GM18868 (cell line): ENCODE results near the gene S100G.

ENCODE experiments used
- ATAC-seq: cut with Tn5 transposase; IDR thresholded peaks from one replicate; pipeline ENCODE4 v1.9.1; 2021; ENCODE audit warnings: mild to moderate bottlenecking, moderate library complexity; ENCODE audit not compliant: unreplicated experiment

S100G gene

GRCh38 chrX:16646366-16647138 lies 3.4 kb upstream of the S100G start:
- no peak for ATAC-seq

- no peak for ATAC-seq
These were observed 1.6 kb downstream of the S100G start for GRCh38 chrX:16651391-16652024.

- no peak for ATAC-seq
These were observed 3.5 kb downstream of the S100G start for GRCh38 chrX:16653424-16653823.

- no peak for ATAC-seq
These were observed 4.1 kb downstream of the S100G start for GRCh38 chrX:16654093-16654492.

GRCh38 chrX:16658284-16658683 lies 8.3 kb downstream of the S100G start:
- no peak for ATAC-seq

GRCh38 chrX:16659321-16659720 lies 9.4 kb downstream of the S100G start:
- no peak for ATAC-seq

GRCh38 chrX:16661495-16661894 lies 11.5 kb downstream of the S100G start:
- no peak for ATAC-seq

- no peak for ATAC-seq
These were observed 12.4 kb downstream of the S100G start for GRCh38 chrX:16662402-16662801.

GRCh38 chrX:16664074-16664473 lies 14.1 kb downstream of the S100G start:
- no peak for ATAC-seq

- no peak for ATAC-seq
These were observed 14.7 kb downstream of the S100G start for GRCh38 chrX:16664626-16665025.

- no peak for ATAC-seq
These were observed 15.1 kb downstream of the S100G start for GRCh38 chrX:16665089-16665488.

- ATAC-seq, result no peak
These were observed 16.6 kb downstream of the S100G start for GRCh38 chrX:16666541-16666940.

GRCh38 chrX:16671005-16671404 lies 21.0 kb downstream of the S100G start:
- no peak for ATAC-seq

- ATAC-seq, result no peak
These were observed 28.7 kb downstream of the S100G start for GRCh38 chrX:16678689-16679088.

- no peak for ATAC-seq
These were observed 33.2 kb downstream of the S100G start for GRCh38 chrX:16683007-16683664.

- no peak for ATAC-seq
These were observed 37.6 kb downstream of the S100G start for GRCh38 chrX:16687514-16687913.

GRCh38 chrX:16695079-16695676 lies 45.2 kb downstream of the S100G start:
- ATAC-seq, result no peak

- ATAC-seq, result no peak
These were observed 47.0 kb downstream of the S100G start for GRCh38 chrX:16696956-16697355.

- ATAC-seq, result no peak
These were observed 49.4 kb downstream of the S100G start for GRCh38 chrX:16699389-16699788.

- ATAC-seq, result no peak
These were observed 50.8 kb downstream of the S100G start for GRCh38 chrX:16700734-16701133.

- ATAC-seq, result no peak
These were observed 53.0 kb downstream of the S100G start for GRCh38 chrX:16702700-16703599.
